ENCODE results near the gene PLCG2. TPM values are rescaled to one million over a fixed set of nuclear protein-coding genes. Genes with fewer than 3 reads are reported as not detected.

Gene PLCG2
- total RNA-seq = 0.83 and 1.2 TPM in 2 replicates

GRCh38 chr16:81778861-81779535, at the start of gene PLCG2:
TSS of gene PLCG2 (plus strand) at chr16:81779291. CDS start at chr16:81785990, 6,699 bp downstream.

GRCh38 chr16:82011199-82011641, 232.1 kb downstream of the PLCG2 start, which contains the start of gene SDR42E1:
TSS of gene SDR42E1 (minus strand) at chr16:82011470. CDS start at chr16:82000858, 10,612 bp downstream.

Other genes with a start within 250 kb of the PLCG2 start
- 0.15 and 0.50 TPM in 2 replicates for gene SDR42E1, start 232.2 kb downstream of the PLCG2 start, total RNA-seq